Spinal cord (tissue), 10 donors: Measurements from ENCODE around the gene BLM. TPM values are rescaled to one million over a fixed set of nuclear protein-coding genes. Genes with fewer than 3 reads are reported as not detected.
A peak's percentile ranks its signal among the peaks of the same experiment; 100 is the strongest.
"Not testable (repeated sequence)": the region's sequence is repeated elsewhere in the genome, so short reads cannot be mapped to it uniquely, and the experiment has no call there.

Source experiments
- DNase-seq, 6 donors: peaks; one replicate each; pipeline versions ENCODE4 v3.0.0 to v3.0.0-alpha.2; 2013 to 2015; ENCODE audit warnings: low spot score in 6 of 6, low read depth in 4 of 6
- H3K27ac ChIP-seq: one replicate; pipeline ENCODE4 v1.5.1; 2013; ENCODE audit warnings: low read depth, low read length, control low read depth
- H3K27me3 ChIP-seq: one replicate; pipeline ENCODE4 v1.6.1; 2013; ENCODE audit warnings: low read length; ENCODE audit not compliant: control insufficient read depth, insufficient read depth
- H3K36me3 ChIP-seq: one replicate; pipeline ENCODE4 v1.6.1; 2013; ENCODE audit warnings: low read length; ENCODE audit not compliant: control insufficient read depth, insufficient read depth
- H3K4me1 ChIP-seq: one replicate; pipeline ENCODE4 v1.6.1; 2013; ENCODE audit warnings: low read length; ENCODE audit not compliant: control insufficient read depth, insufficient read depth
- H3K4me3 ChIP-seq: one replicate; pipeline ENCODE4 v1.5.1; 2013; ENCODE audit warnings: low read depth, low read length, control low read depth
- H3K9me3 ChIP-seq: one replicate; pipeline ENCODE4 v1.6.1; 2013; ENCODE audit warnings: low read length; ENCODE audit not compliant: control insufficient read depth, insufficient read depth
- WGBS: methylation state at CpG from one replicate; pipeline ENCODE4 v1.1.5; 2013; ENCODE audit warnings: missing lambda C conversion rate; ENCODE audit not compliant: insufficient coverage; 5-methylcytosine and 5-hydroxymethylcytosine counted together
- polyA plus RNA-seq, 2 donors: library from polyadenylated mRNA; unstranded; fragments of 120-200 nt; gene quantifications; one replicate each; pipeline ENCODE4 v1.2.1, GENCODE V29; 2013; ENCODE audit not compliant: insufficient read length in 2 of 2
- total RNA-seq, 2 donors: library from RNA; depleted of rRNA in 1 of 2; stranded (reverse); fragments of 120-200 nt in 1 of 2; fragments of >200 nt in 1 of 2; gene quantifications; one replicate each; pipeline versions ENCODE4 v1.2.3 to v1.2.4, GENCODE V29; 2013 to 2014
- donor health status: healthy.

Gene BLM
- total and polyA plus RNA-seq, 4 donors, result 7.2 to 9.4 (median 8.7) TPM

DNA sequence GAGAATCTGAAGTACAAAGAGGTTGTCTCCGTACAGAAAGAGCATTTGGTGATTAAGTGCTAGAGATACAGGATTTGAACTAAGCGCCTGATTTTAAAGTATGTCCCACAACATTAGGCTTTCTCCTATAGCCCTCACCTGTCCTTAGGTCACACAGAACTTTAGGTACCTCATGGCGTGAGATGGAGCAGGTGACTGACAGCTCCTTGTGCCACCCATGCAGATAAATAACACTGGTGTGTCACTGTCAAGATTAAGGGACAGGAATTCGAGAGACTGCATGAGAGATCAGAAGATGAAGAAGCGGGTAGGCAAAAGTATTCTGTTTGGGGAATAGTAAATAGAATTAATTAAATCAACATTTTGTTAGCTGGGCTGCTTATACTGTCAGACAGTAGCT is 1.1 kb downstream of the BLM start:
- H3K27me3 ChIP-seq, result no peaks in the 10 kb centered on the region
- peaks cover 6% of the 10 kb centered on the region for H3K36me3 ChIP-seq
- no peak overlapping the region for H3K27ac ChIP-seq
- peak overlapping the region; percentile 81 for H3K4me3 ChIP-seq
- peaks cover 4% of the 10 kb centered on the region for H3K4me1 ChIP-seq
- DNase-seq, result no peak
- no CpG with 5 or more reads among the region's 5 CpGs for WGBS
- H3K9me3 ChIP-seq, result no peaks in the 10 kb centered on the region

DNA sequence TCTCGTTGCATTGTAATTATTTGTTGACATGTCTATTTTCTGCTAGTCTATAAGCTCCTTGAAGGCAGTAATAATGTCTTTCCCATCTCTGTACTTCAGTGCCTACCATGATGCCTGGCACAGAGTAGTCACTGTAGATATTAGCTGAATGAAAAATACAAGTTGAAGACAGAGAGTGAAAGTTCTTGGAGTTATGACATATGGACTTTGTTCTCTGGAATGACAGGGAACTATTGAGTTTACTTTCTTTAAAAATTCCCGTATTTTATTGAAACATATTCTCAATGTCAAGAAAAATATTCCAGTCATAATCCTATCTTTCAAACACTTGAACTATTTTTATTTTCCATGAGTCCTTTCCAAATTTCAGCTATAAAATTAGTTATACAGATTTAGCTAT is 3.0 kb downstream of the BLM start:
- no peaks in the 10 kb centered on the region for H3K36me3 ChIP-seq
- H3K27ac ChIP-seq, result no peak overlapping the region
- H3K27me3 ChIP-seq, result no peaks in the 10 kb centered on the region
- H3K4me1 ChIP-seq, result peaks cover 4% of the 10 kb centered on the region
- no CpG with 5 or more reads among the region's 2 CpGs for WGBS
- H3K9me3 ChIP-seq, result no peaks in the 10 kb centered on the region
- no peak for DNase-seq
- no peak overlapping the region for H3K4me3 ChIP-seq

DNA sequence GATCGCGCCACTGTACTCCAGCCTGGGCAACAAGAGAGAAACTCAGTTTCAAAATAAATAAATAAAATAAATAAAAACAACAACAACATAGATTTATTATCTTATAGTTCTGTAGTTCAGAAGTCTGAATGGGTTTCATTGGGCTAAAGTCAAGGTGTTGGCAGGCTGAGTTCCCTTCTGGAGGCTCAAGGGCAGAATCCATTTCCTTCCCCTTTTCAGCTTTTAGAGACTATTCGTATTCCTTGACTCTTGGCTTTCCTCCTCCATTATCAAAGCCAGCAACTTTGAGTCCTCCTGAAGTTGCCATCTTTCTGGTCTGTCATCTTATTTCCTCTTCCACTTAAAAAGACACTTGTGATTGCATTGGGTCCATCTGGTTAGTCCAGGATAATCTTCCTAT is 12.1 kb downstream of the BLM start:
- 88% methylated on average over 1 of the region's 3 CpGs for WGBS
- DNase-seq, result no peak
- Histone ChIP-seq H3K4me1 (no peaks in the 10 kb centered on the region), H3K4me3 (no peak overlapping the region), H3K9me3 (no peaks in the 10 kb centered on the region), H3K27ac (no peak overlapping the region), H3K27me3 (no peaks in the 10 kb centered on the region), H3K36me3 (no peaks in the 10 kb centered on the region)

DNA sequence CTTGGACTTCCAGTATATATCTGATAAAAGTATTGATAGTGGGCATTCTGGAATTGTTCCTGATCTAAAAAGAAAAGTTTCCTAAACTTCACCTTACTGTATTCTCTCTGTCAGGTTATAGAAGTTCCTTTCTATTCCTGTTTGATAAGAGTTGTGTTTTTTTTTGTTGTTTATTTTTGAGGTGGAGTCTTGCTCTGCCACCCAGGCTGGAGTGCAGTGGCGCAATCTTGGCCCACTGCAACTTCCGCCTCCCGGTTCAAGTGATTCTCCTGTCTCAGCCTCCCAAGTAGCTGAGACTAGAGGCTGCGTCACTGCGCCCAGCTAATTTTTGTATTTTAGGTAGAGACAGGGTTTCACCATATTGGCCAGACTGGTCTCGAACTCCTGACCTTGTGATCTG is 13.1 kb downstream of the BLM start:
- 97% methylated on average over 4 of the region's 6 CpGs for WGBS
- Histone ChIP-seq H3K4me3 (no peak overlapping the region), H3K9me3 (no peaks in the 10 kb centered on the region), H3K27me3 (no peaks in the 10 kb centered on the region), H3K4me1 (no peaks in the 10 kb centered on the region), H3K27ac (no peak overlapping the region), H3K36me3 (no peaks in the 10 kb centered on the region)
- DNase-seq, result no peak

DNA sequence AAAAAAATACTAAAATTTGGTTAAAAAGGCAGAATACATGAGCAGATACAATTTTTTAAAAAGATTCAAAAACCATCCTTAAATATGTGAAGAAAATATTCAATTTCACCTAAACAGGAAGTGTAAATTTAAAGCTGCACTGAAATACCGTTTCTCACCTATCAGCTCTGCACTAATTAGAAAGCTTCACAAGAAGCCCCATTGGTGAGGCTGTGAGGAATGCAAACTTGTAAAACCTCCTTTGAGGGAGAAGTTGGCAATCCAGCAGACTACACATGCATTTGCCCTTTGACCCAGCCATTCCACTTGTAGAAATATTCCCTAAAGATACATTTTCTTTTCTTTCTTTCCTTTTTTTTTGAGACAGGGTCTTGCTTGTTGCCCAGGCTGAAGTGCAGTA is 18.8 kb downstream of the BLM start:
- H3K9me3 ChIP-seq, result no peaks in the 10 kb centered on the region
- no peak overlapping the region for H3K4me3 ChIP-seq
- no peak for DNase-seq
- H3K27ac ChIP-seq, result no peak overlapping the region
- no peaks in the 10 kb centered on the region for H3K27me3 ChIP-seq
- H3K36me3 ChIP-seq, result no peaks in the 10 kb centered on the region
- WGBS, result no CpG with 5 or more reads among the region's 1 CpG
- H3K4me1 ChIP-seq, result no peaks in the 10 kb centered on the region

DNA sequence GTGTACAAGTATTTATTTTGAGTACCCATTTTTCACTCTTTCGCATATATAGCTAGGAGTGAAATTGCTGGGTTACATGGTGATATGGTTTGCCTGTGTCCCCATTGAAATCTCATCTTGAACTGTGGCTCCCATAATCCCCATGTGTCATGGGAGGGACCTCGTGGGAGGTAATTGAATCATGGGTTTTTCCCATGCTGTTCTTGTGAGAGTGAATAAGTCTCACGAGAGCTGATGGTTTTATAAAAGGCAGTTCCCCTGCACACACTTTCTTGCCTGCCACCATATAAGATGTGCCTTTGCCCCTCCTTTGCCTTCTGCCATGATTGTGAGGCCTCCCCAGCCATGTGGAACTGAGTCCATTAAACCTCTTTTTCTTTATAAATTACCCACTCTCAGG is 23.4 kb downstream of the BLM start:
- H3K4me1 ChIP-seq, H3K9me3 ChIP-seq, H3K36me3 ChIP-seq, DNase-seq, H3K27ac ChIP-seq, H3K4me3 ChIP-seq, H3K27me3 ChIP-seq: not testable (repeated sequence)
- WGBS, result no CpG with 5 or more reads among the region's 3 CpGs

DNA sequence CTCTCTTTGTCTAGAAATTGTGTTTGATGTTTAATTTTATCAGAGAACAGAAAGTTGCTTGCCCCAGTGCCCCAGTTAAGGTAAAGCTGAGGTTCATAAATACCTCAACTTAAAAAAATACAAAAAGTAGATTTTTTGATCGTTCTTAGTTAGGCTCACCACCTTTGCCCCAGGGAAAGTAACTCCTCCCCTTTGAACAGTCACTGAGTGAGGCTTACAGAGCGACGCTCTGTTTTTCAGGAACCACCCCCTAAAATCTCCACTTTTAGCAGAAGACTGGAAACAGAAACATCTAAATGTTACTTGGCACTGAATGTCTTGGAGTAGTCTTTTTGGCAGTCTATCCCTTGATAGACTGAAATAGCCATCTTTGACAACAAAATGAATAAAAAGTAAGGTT is 24.9 kb downstream of the BLM start:
- no peak for DNase-seq
- H3K36me3 ChIP-seq, result no peaks in the 10 kb centered on the region
- no peaks in the 10 kb centered on the region for H3K9me3 ChIP-seq
- H3K4me3 ChIP-seq, result no peak overlapping the region
- H3K27ac ChIP-seq, result no peak overlapping the region
- H3K27me3 ChIP-seq, result no peaks in the 10 kb centered on the region
- no peaks in the 10 kb centered on the region for H3K4me1 ChIP-seq
- 100% methylated on average over 1 of the region's 3 CpGs for WGBS

DNA sequence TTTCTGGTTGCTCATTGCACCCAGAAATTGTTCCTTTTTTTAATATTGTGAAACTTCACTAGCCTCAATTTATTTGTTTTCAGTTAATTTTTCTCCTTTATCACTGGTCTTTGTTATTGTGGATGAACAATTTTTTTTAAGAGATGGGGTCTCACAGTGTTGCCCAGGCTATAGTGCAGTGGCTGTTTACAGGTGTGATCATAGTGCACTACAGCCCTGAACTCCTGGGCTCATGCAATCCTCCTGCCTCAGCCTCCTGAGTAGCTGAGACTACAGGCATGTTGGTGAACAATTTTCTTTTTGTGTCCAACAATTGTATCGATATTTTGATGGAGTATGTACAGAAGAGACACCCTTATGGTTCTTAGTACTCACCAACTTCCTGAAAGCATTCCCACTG is 26.3 kb downstream of the BLM start:
- Histone ChIP-seq H3K9me3 (no peaks in the 10 kb centered on the region), H3K4me3 (no peak overlapping the region), H3K4me1 (no peaks in the 10 kb centered on the region), H3K27ac (no peak overlapping the region), H3K27me3 (no peaks in the 10 kb centered on the region), H3K36me3 (no peaks in the 10 kb centered on the region)
- DNase-seq, result no peak
- no CpG with 5 or more reads among the region's 1 CpG for WGBS

DNA sequence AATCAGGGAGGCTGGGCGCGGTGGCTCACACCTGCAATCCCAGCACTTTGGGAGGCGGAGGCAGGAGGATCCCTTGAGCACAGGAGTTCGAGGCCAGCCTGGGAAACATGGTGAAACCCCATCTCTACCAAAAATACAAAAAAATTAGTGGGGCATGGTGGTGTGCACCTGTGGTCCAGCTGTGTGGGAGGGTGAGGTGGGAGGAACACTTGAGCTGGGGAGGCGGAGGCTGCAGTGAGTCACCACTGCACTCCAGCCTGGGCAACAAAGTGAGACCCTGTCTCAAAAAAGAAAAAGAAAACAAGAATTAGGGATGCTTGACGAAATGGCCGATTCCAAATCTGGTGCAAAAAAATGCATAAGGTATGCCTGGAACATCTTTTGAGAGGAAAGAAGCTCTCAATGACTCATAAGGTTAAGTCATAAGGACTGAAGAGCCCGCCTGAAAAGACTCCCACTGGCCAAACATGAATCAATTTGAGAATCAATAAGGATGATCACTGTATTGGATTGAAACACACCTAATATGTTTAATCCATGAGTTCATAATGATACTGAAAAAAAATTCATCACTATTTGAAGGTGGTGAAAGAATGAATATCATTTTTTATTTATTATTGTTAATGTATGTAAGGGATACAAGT is 27.7 kb downstream of the BLM start:
- no peaks in the 10 kb centered on the region for H3K27me3 ChIP-seq
- H3K27ac ChIP-seq, result no peak overlapping the region
- whole genome bisulfite sequencing, result 100% methylated on average over 3 of the region's 8 CpGs
- no peak overlapping the region for H3K4me3 ChIP-seq
- H3K9me3 ChIP-seq, result no peaks in the 10 kb centered on the region
- H3K4me1 ChIP-seq, result no peaks in the 10 kb centered on the region
- no peak for DNase-seq
- H3K36me3 ChIP-seq, result no peaks in the 10 kb centered on the region

DNA sequence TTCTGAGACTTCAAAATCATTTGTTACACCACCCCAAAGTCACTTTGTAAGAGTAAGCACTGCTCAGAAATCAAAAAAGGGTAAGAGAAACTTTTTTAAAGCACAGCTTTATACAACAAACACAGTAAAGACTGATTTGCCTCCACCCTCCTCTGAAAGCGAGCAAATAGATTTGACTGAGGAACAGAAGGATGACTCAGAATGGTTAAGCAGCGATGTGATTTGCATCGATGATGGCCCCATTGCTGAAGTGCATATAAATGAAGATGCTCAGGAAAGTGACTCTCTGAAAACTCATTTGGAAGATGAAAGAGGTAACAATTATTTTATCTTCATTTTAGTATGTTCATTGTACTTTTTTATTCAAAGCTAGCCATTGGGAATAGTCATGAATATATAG is 32.6 kb downstream of the BLM start:
- 40% methylated on average over 1 of the region's 3 CpGs for WGBS
- peak in 2 of 6 donors; percentile 37 to 57 for DNase-seq
- no peak overlapping the region for H3K27ac ChIP-seq

More for the DNA sequence above, 32.6 kb downstream of the BLM start:
- Histone ChIP-seq H3K27me3 (no peaks in the 10 kb centered on the region), H3K36me3 (no peaks in the 10 kb centered on the region), H3K4me1 (no peaks in the 10 kb centered on the region), H3K9me3 (no peaks in the 10 kb centered on the region), H3K4me3 (no peak overlapping the region)
